ENCODE measurements around the gene CD248. TPM values are rescaled to one million over a fixed set of nuclear protein-coding genes. Genes with fewer than 3 reads are reported as not detected.
A peak's percentile ranks its signal among the peaks of the same experiment; 100 is the strongest.
"Not testable (repeated sequence)": the region's sequence is repeated elsewhere in the genome, so short reads cannot be mapped to it uniquely, and the experiment has no call there.

Gene CD248
- total RNA-seq, 1 donor = 85.1 TPM

- DNase-seq (ENCODE audit: low read depth) = peak; percentile 100
- no peak for TF ChIP-seq CTCF (IDR thresholded peaks at IDR 0.05; ENCODE audit: insufficient read depth, low read depth, low read length)
- peak overlapping the region; percentile 91 for H3K4me3 ChIP-seq (ENCODE audit: low read depth, low read length)
Observed at GRCh38 chr11:66312549-66313320, 4.1 kb downstream of the CD248 start.

- TF ChIP-seq CTCF (IDR thresholded peaks at IDR 0.05; ENCODE audit: insufficient read depth, low read depth, low read length) = peak; percentile 91
- peak; percentile 90 for DNase-seq (ENCODE audit: low read depth)
- H3K4me3 ChIP-seq (ENCODE audit: low read depth, low read length) = peak overlapping the region; percentile 69
Observed at GRCh38 chr11:66311965-66312548, 4.8 kb downstream of the CD248 start.

GRCh38 chr11:66311470-66311964 lies 5.3 kb downstream of the CD248 start:
- peak overlapping the region; percentile 69 for H3K4me3 ChIP-seq (ENCODE audit: low read depth, low read length)
- DNase-seq (ENCODE audit: low read depth) = no peak
- TF ChIP-seq CTCF (IDR thresholded peaks at IDR 0.05; ENCODE audit: insufficient read depth, low read depth, low read length) = no peak

- H3K4me3 ChIP-seq (ENCODE audit: low read depth, low read length); DNase-seq (ENCODE audit: low read depth): not testable (repeated sequence)
Observed at GRCh38 chr11:66310803-66311440, 5.9 kb downstream of the CD248 start.

- TF ChIP-seq CTCF (IDR thresholded peaks at IDR 0.05; ENCODE audit: insufficient read depth, low read depth, low read length) = no peak
- H3K4me3 ChIP-seq (ENCODE audit: low read depth, low read length) = no peak overlapping the region
- peak; percentile 26 for DNase-seq (ENCODE audit: low read depth)
Observed at GRCh38 chr11:66310324-66310723, 6.5 kb downstream of the CD248 start.

GRCh38 chr11:66309475-66309874 lies 7.4 kb downstream of the CD248 start:
- H3K4me3 ChIP-seq (ENCODE audit: low read depth, low read length) = no peak overlapping the region
- TF ChIP-seq CTCF (IDR thresholded peaks at IDR 0.05; ENCODE audit: insufficient read depth, low read depth, low read length) = no peak
- DNase-seq (ENCODE audit: low read depth) = no peak

GRCh38 chr11:66302656-66303055 lies 14.2 kb downstream of the CD248 start:
- no peak for DNase-seq (ENCODE audit: low read depth)
- no peak overlapping the region for H3K4me3 ChIP-seq (ENCODE audit: low read depth, low read length)
- TF ChIP-seq CTCF (IDR thresholded peaks at IDR 0.05; ENCODE audit: insufficient read depth, low read depth, low read length) = no peak

All from fibroblast of villous mesenchyme (primary cell).